HFFc6 (cell line): Measurements from ENCODE around the gene POC1B. TPM values are rescaled to one million over a fixed set of nuclear protein-coding genes. Genes with fewer than 3 reads are reported as not detected.

Experiments used
- DNase-seq: peaks from one replicate; pipeline ENCODE4 v3.0.0-alpha.2; 2018
- H3K27ac Mint-ChIP-seq: 2 replicates; pipeline ENCODE4 v1.8.0; 2020; ENCODE audit warnings: mild to moderate bottlenecking, mixed read lengths
- H3K27me3 Mint-ChIP-seq: 2 replicates; pipeline ENCODE4 v1.8.0; 2021; ENCODE audit warnings: mild to moderate bottlenecking, moderate library complexity, mixed read lengths; ENCODE audit not compliant: insufficient read depth
- H3K36me3 Mint-ChIP-seq: 2 replicates; pipeline ENCODE4 v1.8.0; 2021; ENCODE audit warnings: low read depth, mixed read lengths
- H3K4me1 Mint-ChIP-seq: 2 replicates; pipeline ENCODE4 v1.8.0; 2020; ENCODE audit warnings: low read depth, mixed read lengths
- H3K4me3 Mint-ChIP-seq: 2 replicates; pipeline ENCODE4 v1.8.0; 2020; ENCODE audit warnings: mild to moderate bottlenecking, moderate library complexity, mixed read lengths
- H3K9me3 Mint-ChIP-seq: 2 replicates; pipeline ENCODE4 v1.8.0; 2020; ENCODE audit warnings: mild to moderate bottlenecking, mixed read lengths
- total RNA-seq, 6 experiments: library from RNA; stranded (reverse); fragmentation: NEBNext Ultra II Directional; extraction: Animal tissue kit (Norgen Biotek cat#: 25700); gene quantifications; 2 replicates in 1 of 6; 3 replicates in 5 of 6; pipeline ENCODE4 v1.2.3, GENCODE V29; 2021
- TF ChIP-seq, protein P1 (sequence below): fragments of 200-600 bp; sonication (generic); IDR thresholded peaks from 2 replicates; pipeline ENCODE4 v1.5.0; 2021; ENCODE audit warnings: antibody characterized with exemption, mild to moderate bottlenecking

The POC1B gene
- total RNA-seq, 6 experiments from 2014 or later = 10.4 to 12.6 (median 11.1) TPM

DNA sequence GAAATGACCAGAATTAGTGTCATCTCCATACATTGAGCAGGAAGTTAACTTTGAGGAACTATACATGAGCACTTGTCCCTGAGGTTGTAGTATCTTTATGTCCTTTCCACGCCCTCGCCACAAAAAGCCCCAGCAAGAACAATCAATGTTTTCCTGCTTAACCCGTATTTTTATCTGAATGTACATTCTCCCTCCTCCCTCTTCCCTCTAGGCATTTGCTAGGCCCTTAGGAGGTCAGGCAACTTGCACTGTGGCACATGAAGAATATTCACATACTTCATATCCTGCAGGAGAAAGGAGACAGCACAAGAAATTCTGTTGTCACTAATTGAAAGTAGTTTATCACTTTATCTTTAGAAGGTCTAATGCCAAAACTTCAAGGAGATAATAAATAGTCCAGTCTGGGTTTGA is 155.4 kb downstream of the POC1B start:
- Mint-ChIP-seq H3K36me3 (no peaks in the 10 kb centered on the region), H3K27ac (peak overlapping the region; percentile 93), H3K4me3 (peak overlapping the region; percentile 73), H3K27me3 (0 out of 2 replicates have a peak, but pooled peaks cover 2% of the 10 kb centered on the region), H3K9me3 (no peaks in the 10 kb centered on the region), H3K4me1 (peaks cover 75% of the 10 kb centered on the region)
- no peak for DNase-seq
- TF ChIP-seq, protein P1, sequence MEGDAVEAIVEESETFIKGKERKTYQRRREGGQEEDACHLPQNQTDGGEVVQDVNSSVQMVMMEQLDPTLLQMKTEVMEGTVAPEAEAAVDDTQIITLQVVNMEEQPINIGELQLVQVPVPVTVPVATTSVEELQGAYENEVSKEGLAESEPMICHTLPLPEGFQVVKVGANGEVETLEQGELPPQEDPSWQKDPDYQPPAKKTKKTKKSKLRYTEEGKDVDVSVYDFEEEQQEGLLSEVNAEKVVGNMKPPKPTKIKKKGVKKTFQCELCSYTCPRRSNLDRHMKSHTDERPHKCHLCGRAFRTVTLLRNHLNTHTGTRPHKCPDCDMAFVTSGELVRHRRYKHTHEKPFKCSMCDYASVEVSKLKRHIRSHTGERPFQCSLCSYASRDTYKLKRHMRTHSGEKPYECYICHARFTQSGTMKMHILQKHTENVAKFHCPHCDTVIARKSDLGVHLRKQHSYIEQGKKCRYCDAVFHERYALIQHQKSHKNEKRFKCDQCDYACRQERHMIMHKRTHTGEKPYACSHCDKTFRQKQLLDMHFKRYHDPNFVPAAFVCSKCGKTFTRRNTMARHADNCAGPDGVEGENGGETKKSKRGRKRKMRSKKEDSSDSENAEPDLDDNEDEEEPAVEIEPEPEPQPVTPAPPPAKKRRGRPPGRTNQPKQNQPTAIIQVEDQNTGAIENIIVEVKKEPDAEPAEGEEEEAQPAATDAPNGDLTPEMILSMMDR = no peak

Other genes with a start within 250 kb of the POC1B start
- 10 to 100 TPM; 42.2 to 77.8 (median 46.2) TPM for gene DUSP6, start 173.5 kb downstream of the POC1B start, total RNA-seq
- 1 to 10 TPM; 6.9 to 8.1 (median 7.4) TPM for gene GALNT4, start 1.3 kb downstream of the POC1B start, total RNA-seq
- gene ATP2B1, start 182.8 kb upstream of the POC1B start, total RNA-seq = 10 to 100 TPM; 45.3 to 67.6 (median 53.4) TPM